22Rv1 (cell line): ENCODE measurements around the gene FERMT2.

ENCODE experiments used
- CTCF ChIP-seq: fragments of 450-650 bp; IDR thresholded peaks from 2 replicates; pipeline ENCODE4 v1.5.1; 2017; ENCODE audit warnings: mild to moderate bottlenecking
- ZFX ChIP-seq: fragments of 450-650 bp; IDR thresholded peaks from 2 replicates; pipeline ENCODE4 v1.6.1; 2017; ENCODE audit warnings: antibody characterized with exemption, borderline replicate concordance

- TF ChIP-seq CTCF (no peak), ZFX (no peak)
Observed at GRCh38 chr14:52996493-52996892, 45.6 kb upstream of the FERMT2 start.
